HPDE6-E6E7 (cell line): ENCODE results near the gene CHST11.
A peak's percentile ranks its signal among the peaks of the same experiment; 100 is the strongest.

ENCODE experiments used
- DNase-seq: peaks from one replicate; pipeline ENCODE4 v3.0.0; 2011; ENCODE audit warnings: missing footprints; ENCODE audit errors: extremely low spot score

Gene CHST11

GRCh38 chr12:104761611-104762010 is 304.9 kb downstream of the CHST11 start:
- DNase-seq = no peak

DNA sequence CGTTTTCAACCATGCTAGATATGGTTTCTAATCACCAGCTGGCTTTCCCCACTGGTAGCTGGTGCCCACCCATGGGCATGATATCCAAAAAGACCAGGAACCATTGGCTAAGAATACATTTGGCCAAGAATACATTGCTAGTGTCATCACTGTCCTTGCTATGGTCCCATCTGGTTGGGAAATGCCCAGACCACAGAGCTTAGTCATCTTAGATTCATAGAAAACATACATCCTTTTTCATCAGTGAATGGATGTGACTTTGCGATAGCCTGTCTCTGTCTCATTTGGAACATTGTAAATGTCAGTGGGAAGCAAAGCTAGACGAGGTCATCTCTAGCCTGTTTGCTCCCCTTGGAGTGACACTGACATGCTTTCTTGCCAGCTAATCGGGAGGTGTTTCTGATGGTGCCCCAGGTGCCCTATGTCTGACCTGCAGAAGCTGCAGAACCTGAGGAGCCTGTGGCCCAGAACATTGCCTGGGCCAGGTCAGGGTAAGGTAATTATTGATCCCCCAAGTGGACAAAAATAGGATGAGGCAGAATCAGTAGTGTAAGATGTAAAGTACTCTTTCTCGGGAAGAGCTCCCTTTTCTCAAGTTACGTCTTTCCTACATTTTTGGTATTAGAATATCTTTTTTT is 306.5 kb downstream of the CHST11 start:
- DNase-seq = no peak

- DNase-seq = no peak
These were observed 307.7 kb downstream of the CHST11 start for GRCh38 chr12:104764225-104765091.

GRCh38 chr12:104767261-104767660 is 310.5 kb downstream of the CHST11 start:
- no peak for DNase-seq

GRCh38 chr12:104768033-104768432 is 311.3 kb downstream of the CHST11 start:
- no peak for DNase-seq

- no peak for DNase-seq
These were observed 312.4 kb downstream of the CHST11 start for GRCh38 chr12:104769144-104769561.

DNA sequence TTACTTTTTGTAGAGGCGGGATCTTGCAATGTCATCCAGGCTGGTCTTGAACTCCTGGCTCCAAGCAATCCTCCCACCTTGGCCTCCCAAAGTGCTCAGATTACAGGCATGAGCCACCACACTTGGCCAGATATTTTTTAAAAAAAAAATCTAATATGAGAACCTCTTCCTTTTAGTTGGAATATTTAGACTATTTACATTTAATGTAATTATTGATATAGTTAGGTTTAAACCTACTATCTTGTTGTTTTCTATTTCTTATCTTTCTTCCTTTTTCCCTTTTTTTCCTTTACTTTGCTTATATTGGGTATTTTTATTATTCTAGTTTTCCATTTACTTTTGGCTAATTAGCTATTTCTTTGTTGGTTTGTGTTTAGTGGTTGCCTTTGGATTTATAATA is 315.6 kb downstream of the CHST11 start:
- no peak for DNase-seq

GRCh38 chr12:104775731-104776231 is 319.0 kb downstream of the CHST11 start:
- DNase-seq = no peak

DNA sequence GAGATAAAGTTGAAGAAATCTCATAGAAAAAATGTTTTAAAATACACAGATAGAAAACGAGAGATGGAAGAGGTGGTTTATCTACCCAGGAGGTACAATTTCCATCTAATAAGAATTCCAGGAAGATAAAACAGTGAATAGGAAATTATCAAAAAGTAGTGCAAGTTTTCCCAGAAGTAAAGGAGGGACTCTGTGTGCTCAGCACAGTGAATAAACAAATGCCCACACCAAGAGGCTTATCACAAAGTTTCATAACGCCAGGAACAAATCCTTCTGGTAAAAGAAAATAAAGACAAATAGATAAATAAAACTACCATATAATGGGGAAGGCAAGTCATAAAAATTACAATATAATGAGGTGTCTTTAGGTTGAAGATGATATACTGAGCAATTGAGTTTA is 322.4 kb downstream of the CHST11 start:
- DNase-seq = no peak

DNA sequence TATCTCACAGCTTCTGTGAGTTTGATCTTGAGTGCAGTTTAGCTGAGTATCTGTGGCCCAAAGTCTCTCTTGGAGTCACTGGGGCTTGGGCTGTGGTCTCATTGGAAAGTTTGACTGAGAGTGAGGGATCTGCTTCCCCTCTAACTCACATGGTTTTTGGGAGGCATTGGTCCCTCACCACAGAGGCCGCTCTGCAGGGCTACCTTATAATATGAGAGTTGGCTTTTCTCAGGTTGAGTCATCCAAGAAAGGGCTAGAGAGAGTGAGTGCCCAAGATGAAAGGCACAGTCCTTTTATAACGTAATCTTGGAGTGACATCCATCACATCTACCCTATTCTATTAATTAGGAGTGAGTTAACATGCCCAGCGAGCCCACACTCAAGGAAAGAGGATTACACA is 325.5 kb downstream of the CHST11 start:
- DNase-seq = no peak

DNA sequence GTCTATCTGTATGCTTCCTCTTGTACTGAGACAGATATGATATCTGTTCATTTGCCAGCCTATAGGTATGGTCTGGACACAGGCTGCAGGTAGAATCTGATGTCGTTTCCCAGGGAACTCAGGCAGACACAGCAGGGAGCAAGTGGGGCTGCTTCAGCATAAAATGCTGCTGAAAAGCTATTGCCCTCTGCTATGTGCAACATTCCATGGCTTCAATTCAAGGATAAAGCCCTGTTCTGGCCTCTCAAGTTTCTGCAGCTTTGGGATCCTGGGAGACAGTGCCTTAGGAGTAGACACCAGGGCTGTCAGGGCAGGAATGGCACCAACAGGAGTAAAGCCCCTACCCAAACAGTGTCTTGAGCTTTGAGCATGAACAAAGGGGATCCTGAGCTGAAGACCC is 327.8 kb downstream of the CHST11 start:
- no peak for DNase-seq

DNA sequence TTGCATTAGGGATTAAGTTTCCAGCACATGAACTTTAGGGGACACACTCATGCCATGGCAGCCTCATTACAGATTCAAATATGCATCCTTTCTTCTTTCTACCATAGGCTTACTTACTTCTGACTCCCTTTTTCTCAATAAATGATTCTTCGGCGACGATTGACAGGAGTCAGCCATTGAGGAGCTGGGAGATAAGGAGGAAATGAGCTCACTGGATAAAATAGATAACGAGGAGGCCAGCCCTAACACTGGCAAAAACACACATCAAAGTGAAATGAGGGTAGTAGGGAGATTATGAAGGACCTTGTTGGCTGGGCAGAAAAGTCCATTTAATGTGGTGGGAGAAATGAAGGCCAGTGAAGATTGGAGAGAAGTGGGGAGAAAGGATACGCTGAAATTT is 329.1 kb downstream of the CHST11 start:
- no peak for DNase-seq

- DNase-seq = no peak
These were observed 329.6 kb downstream of the CHST11 start for GRCh38 chr12:104786352-104786751.

DNA sequence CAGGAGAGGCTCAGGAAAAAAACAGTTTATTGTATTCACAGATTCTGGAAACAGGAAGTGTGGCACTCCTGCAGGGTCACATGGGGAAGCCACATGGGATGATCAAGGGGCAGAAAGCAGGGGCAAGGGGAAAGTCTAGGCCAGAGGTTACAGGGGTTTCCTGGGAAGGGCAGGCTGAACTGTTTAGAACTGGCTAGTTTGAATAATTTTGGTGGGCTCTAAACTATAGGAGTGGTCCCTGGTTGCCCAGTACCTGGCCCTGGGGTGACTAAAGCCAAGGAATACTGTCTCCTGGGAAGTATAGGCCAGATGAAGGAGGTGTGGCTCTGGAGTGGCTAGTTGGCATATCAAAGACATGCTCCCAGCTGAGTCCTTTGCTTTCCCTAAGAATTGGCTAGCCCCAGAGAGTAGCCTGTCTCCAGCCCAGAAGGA is 332.1 kb downstream of the CHST11 start:
- DNase-seq = no peak

GRCh38 chr12:104790296-104791125 is 333.8 kb downstream of the CHST11 start:
- DNase-seq = no peak

DNA sequence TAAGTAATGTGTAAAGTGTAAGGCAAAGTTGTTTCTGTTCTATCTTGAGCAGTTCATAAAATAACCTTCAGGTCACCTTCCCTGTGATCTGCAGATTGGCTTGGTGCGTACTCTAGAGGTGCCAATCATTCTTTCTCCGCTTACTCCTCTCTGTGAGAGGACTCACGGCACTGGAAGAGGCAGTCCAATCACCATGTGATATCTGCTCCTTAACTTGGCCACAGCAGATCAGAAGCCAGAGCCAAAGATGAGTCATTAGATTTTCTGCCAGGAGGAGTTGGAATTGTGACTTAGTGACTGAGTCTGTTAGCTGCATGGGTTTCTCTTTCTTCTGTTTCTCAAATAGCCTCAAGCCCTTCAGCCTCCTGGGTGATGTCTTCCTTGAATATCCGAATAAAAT is 335.8 kb downstream of the CHST11 start:
- DNase-seq = peak; percentile 13

DNA sequence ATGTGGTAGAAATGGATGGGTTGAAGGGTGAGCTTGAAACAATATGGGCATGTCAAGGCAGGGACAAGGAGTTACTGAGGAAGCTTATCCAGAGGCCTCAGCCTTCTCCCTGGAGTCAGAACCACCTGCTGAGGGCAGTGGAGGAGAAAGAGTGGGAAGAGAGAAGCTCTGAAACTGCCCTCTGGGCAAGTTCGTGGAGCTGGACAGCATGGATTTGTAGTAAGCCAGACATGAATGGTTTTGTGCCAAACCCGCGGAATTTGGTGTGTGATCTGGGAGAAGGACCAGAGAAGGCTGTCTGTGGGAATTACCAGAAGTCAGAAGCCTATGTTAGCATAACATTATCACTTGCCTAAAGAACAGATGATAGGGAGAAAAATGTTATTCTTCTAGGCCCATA is 336.5 kb downstream of the CHST11 start:
- no peak for DNase-seq

- DNase-seq = no peak
These were observed 337.2 kb downstream of the CHST11 start for GRCh38 chr12:104793968-104794367.

DNA sequence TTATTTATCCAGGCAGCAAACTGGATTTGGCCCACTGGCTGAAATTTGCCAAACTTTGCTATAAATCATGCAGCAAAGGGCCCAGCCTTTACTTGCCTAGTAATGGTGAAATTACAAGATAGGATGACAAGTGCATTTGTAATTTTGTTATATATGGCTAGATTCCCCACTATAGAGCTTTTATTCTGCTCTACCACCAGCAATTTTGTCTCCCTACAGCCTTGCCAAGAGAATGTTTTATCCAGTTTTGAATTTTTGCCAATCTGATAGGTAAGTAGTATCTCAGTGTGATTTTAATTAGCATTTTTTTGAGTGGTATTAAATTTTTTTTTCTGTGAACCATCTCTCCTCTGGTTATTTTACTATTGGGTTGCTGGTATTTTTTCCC is 339.7 kb downstream of the CHST11 start:
- no peak for DNase-seq

- DNase-seq = no peak
These were observed 342.7 kb downstream of the CHST11 start for GRCh38 chr12:104799458-104799857.

- DNase-seq = no peak
These were observed 344.3 kb downstream of the CHST11 start for GRCh38 chr12:104801005-104801404.

- DNase-seq = no peak
These were observed 344.7 kb downstream of the CHST11 start for GRCh38 chr12:104801427-104801826.
